CD14-positive monocyte (primary cell): Measurements from ENCODE around the gene TMTC2. TPM values are rescaled to one million over a fixed set of nuclear protein-coding genes. Genes with fewer than 3 reads are reported as not detected.

Source experiments
- DNase-seq, 3 donors: peaks; one replicate each; pipeline ENCODE4 v3.0.0-alpha.2; 2011 to 2022
- H2AFZ ChIP-seq: 2 replicates; pipeline ENCODE4 v1.6.0; 2012; ENCODE audit warnings: mild to moderate bottlenecking, low read depth, low read length, inconsistent platforms; ENCODE audit not compliant: insufficient read depth, poor library complexity, severe bottlenecking
- H3K27ac ChIP-seq, 2 donors: 1 replicate in 1 of 2; 2 replicates in 1 of 2; pipeline ENCODE4 v1.5.1; 2012 to 2013; ENCODE audit warnings: low read length in 2 of 2, control low read depth in 1 of 2, inconsistent platforms in 1 of 2, low read depth in 1 of 2, mild to moderate bottlenecking in 1 of 2
- H3K27me3 ChIP-seq, 2 donors: one replicate each; pipeline versions ENCODE4 v1.6.0 to v1.6.1; 2011 to 2013; ENCODE audit warnings: low read length in 2 of 2; ENCODE audit not compliant: control insufficient read depth in 2 of 2, insufficient read depth in 2 of 2
- H3K36me3 ChIP-seq, 2 donors: replicated peaks in 1 of 2; 1 replicate in 1 of 2; 2 replicates in 1 of 2; pipeline versions ENCODE4 v1.5.1 to v1.6.1; 2012 to 2013; ENCODE audit warnings: low read length in 2 of 2, control low read depth in 1 of 2, inconsistent platforms in 1 of 2, mild to moderate bottlenecking in 1 of 2; ENCODE audit not compliant: insufficient read depth in 2 of 2, control insufficient read depth in 1 of 2
- H3K4me1 ChIP-seq, 2 donors: 1 replicate in 1 of 2; 2 replicates in 1 of 2; pipeline versions ENCODE4 v1.5.1 to v1.6.1; 2012 to 2013; ENCODE audit warnings: low read length in 2 of 2, control low read depth in 1 of 2, inconsistent platforms in 1 of 2, mild to moderate bottlenecking in 1 of 2, moderate library complexity in 1 of 2; ENCODE audit not compliant: insufficient read depth in 2 of 2, control insufficient read depth in 1 of 2
- H3K4me2 ChIP-seq: replicated peaks from 2 replicates; pipeline ENCODE3; 2012; ENCODE audit warnings: low read length, moderate library complexity, mild to moderate bottlenecking; ENCODE audit not compliant: poor library complexity, severe bottlenecking; ENCODE audit errors: extremely low read depth
- H3K4me3 ChIP-seq, 3 experiments: fragments of 200-600 bp in 1 of 3; sonication (generic) in 1 of 3; replicated peaks in 1 of 3; 1 replicate in 2 of 3; 2 replicates in 1 of 3; pipeline ENCODE4 v1.5.1; 2011 to 2013; ENCODE audit warnings: low read length in 3 of 3, mild to moderate bottlenecking in 3 of 3, control low read depth in 2 of 3, low read depth in 2 of 3, inconsistent platforms in 1 of 3, moderate library complexity in 1 of 3
- H3K79me2 ChIP-seq: 2 replicates; pipeline ENCODE4 v1.6.0; 2012; ENCODE audit warnings: mild to moderate bottlenecking, control low read depth, inconsistent platforms, low read length, moderate library complexity; ENCODE audit not compliant: insufficient read depth
- H3K9ac ChIP-seq: 2 replicates; pipeline ENCODE4 v1.6.0; 2017; ENCODE audit warnings: low read length, mild to moderate bottlenecking; ENCODE audit not compliant: insufficient read depth, poor library complexity, severe bottlenecking
- H3K9me3 ChIP-seq, 2 donors: replicated peaks in 1 of 2; 1 replicate in 1 of 2; 2 replicates in 1 of 2; pipeline versions ENCODE4 v1.5.1 to v1.6.1; 2012 to 2013; ENCODE audit warnings: low read length in 2 of 2, control low read depth in 1 of 2; ENCODE audit not compliant: control insufficient read depth in 1 of 2, insufficient read depth in 1 of 2
- H4K20me1 ChIP-seq: 2 replicates; pipeline ENCODE4 v1.6.0; 2012; ENCODE audit warnings: mild to moderate bottlenecking, low read length, control low read depth, moderate library complexity; ENCODE audit not compliant: insufficient read depth
- H3K27ac Mint-ChIP-seq, 7 donors: one replicate each; pipeline ENCODE4 v1.8.0; 2020; ENCODE audit warnings: mild to moderate bottlenecking in 7 of 7, mixed read lengths in 7 of 7, moderate library complexity in 6 of 7, inconsistent platforms in 2 of 7
- H3K27me3 Mint-ChIP-seq, 3 donors: one replicate each; pipeline ENCODE4 v1.8.0; 2021 to 2022; ENCODE audit warnings: low read depth in 3 of 3, mild to moderate bottlenecking in 3 of 3, mixed read lengths in 3 of 3, moderate library complexity in 3 of 3, inconsistent platforms in 1 of 3
- H3K36me3 Mint-ChIP-seq, 2 donors: one replicate each; pipeline ENCODE4 v1.8.0; 2020; ENCODE audit warnings: mixed read lengths in 2 of 2, inconsistent platforms in 1 of 2, mild to moderate bottlenecking in 1 of 2
- H3K4me1 Mint-ChIP-seq: one replicate; pipeline ENCODE4 v1.8.0; 2020; ENCODE audit warnings: mild to moderate bottlenecking, mixed read lengths
- H3K4me3 Mint-ChIP-seq, 2 donors: one replicate each; pipeline ENCODE4 v1.8.0; 2020; ENCODE audit warnings: mild to moderate bottlenecking in 2 of 2, mixed read lengths in 2 of 2, moderate library complexity in 1 of 2
- H3K9me3 Mint-ChIP-seq, 7 donors: one replicate each; pipeline ENCODE4 v1.8.0; 2020 to 2022; ENCODE audit warnings: mixed read lengths in 7 of 7, mild to moderate bottlenecking in 6 of 7, moderate library complexity in 6 of 7, inconsistent platforms in 2 of 7
- CTCF ChIP-seq: fragments of 200-600 bp; IDR thresholded peaks from one replicate; pipeline ENCODE4 v1.8.0; 2022; ENCODE audit warnings: antibody characterized with exemption, mild to moderate bottlenecking
- WGBS: methylation state at CpG from one replicate; pipeline ENCODE4 v1.1.5; 2013; ENCODE audit warnings: missing lambda C conversion rate; ENCODE audit not compliant: insufficient coverage; 5-methylcytosine and 5-hydroxymethylcytosine counted together
- intact Hi-C, 2 donors: fragments of 100-400 bp; cut with micrococcal nuclease; formaldehyde crosslinking; loops; one replicate each; pipeline versions ENCODE4 v1.15.0 to v1.15.1; 2023
- polyA plus RNA-seq, 3 donors: library from polyadenylated mRNA; depleted of rRNA in 1 of 3; unstranded in 2 of 3; stranded (reverse) in 1 of 3; fragments of 300-500 nt in 2 of 3; fragments of >200 nt in 1 of 3; fragmentation: Illumina TruSeq in 2 of 3; gene quantifications; 1 replicate in 2 of 3; 2 replicates in 1 of 3; pipeline ENCODE4 v1.2.3, GENCODE V29; 2012 to 2021

The TMTC2 gene
- polyA plus RNA-seq, 3 donors = 2.5 to 15.7 (median 3.3) TPM

DNA sequence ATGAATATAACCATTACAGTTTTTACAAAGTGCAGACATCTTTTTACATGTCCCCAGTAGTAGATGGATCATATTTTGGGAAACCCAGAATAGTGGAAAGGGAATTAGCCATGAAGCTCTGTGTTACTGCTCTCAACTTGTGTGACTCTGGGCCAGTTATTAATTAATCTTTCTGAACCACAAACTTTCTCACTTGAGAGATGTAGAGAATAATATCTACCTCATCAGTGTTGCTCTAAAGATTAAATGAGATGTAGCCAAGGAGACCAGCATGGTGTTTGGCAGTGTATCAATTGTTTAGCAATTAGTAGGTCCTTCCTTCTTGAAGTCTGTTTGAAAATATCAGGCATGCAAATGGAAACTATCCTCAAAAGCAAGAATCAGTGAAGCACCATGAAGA is 169.2 kb downstream of the TMTC2 start:
- Histone ChIP-seq H3K27me3 (no peaks in the 10 kb centered on the region), H2AFZ (no peak overlapping the region), H3K4me1 (peaks cover 36 to 39% of the 10 kb centered on the region in 2 donors), H3K4me2 (no peak overlapping the region), H3K36me3 (no peaks in the 10 kb centered on the region), H3K9ac (no peak overlapping the region), H4K20me1 (no peaks in the 10 kb centered on the region), H3K4me3 (no peak overlapping the region), H3K27ac (peak overlapping the region in 1 of 2 donors; percentile 63), H3K9me3 (no peaks in the 10 kb centered on the region), H3K79me2 (no peaks in the 10 kb centered on the region)
- TF ChIP-seq CTCF = no peak
- Mint-ChIP-seq H3K36me3 (peaks cover 35 to 44% of the 10 kb centered on the region in 2 donors), H3K27me3 (no peaks in the 10 kb centered on the region), H3K27ac (peak overlapping the region in 5 of 7 donors; percentile 37 to 79 (median 61)), H3K4me1 (peaks cover 56% of the 10 kb centered on the region), H3K9me3 (peaks cover 0 to 5% (median 0%) of the 10 kb centered on the region in 7 donors), H3K4me3 (no peak overlapping the region)
- DNase-seq = no peak
- intact Hi-C loops = no loop called here

DNA sequence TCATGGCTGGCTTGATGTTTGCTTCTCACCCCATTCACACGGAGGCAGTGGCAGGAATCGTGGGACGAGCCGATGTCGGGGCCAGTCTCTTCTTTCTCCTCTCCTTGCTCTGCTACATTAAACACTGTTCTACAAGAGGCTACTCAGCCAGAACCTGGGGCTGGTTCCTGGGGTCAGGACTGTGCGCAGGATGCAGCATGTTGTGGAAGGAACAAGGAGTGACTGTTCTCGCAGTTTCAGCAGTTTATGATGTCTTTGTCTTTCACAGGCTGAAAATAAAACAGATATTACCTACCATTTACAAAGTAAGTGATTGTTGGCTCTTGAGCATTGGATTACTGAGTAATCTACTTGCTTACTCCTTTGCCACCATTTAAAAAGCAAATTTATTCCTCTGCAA is 170.6 kb downstream of the TMTC2 start:
- H3K4me1 Mint-ChIP-seq = peaks cover 61% of the 10 kb centered on the region
- Histone ChIP-seq H3K27ac (peak overlapping the region; percentile 56 to 63), H3K36me3 (no peaks in the 10 kb centered on the region), H2AFZ (peak overlapping the region; percentile 29), H3K27me3 (no peaks in the 10 kb centered on the region), H4K20me1 (no peaks in the 10 kb centered on the region), H3K4me2 (peak overlapping the region; percentile 62), H3K9ac (no peak overlapping the region), H3K9me3 (no peaks in the 10 kb centered on the region), H3K79me2 (no peaks in the 10 kb centered on the region), H3K4me1 (peaks cover 36 to 39% of the 10 kb centered on the region in 2 donors), H3K4me3 (peak overlapping the region; percentile 10 to 52 (median 11))
- WGBS = 100% methylated on average over 2 of the region's 7 CpGs
- no peaks in the 10 kb centered on the region for H3K27me3 Mint-ChIP-seq
- no peak for DNase-seq
- intact Hi-C loops = no loop called here
- H3K27ac Mint-ChIP-seq = peak overlapping the region; percentile 38 to 89 (median 81)
- peak overlapping the region in 1 of 2 donors; percentile 61 for H3K4me3 Mint-ChIP-seq
- H3K9me3 Mint-ChIP-seq = peaks cover 0 to 5% (median 0%) of the 10 kb centered on the region in 7 donors
- TF ChIP-seq CTCF = no peak
- peaks cover 37 to 40% of the 10 kb centered on the region in 2 donors for H3K36me3 Mint-ChIP-seq
